GM12873 (cell line): ENCODE measurements around the gene RARB.

Source experiments
- TF ChIP-seq, protein P1 (sequence below): IDR thresholded peaks from 2 replicates; pipeline ENCODE4 v1.5.1; 2012; ENCODE audit warnings: low read depth, mild to moderate bottlenecking, moderate library complexity, low read length, control low read depth; ENCODE audit not compliant: insufficient read depth; ENCODE audit errors: missing control alignments

The RARB gene

DNA sequence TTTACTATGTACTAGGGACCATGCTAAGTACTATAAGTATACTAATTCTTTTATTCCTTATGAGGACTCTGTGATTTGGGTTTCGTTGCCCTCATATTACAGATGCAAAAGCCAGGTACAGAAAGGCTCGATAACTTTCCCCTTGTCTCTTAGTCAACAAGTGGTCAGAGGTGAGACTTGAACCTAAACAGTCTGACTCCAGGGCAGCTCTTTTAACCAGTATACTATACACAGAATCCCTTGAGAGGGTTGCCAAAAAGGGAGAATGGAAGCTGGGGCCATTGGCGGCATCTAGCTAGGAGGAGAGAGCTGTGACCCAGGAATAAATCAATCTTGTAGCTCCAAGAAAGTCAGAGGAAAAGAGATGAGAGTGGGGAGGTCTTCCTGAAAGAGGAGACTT, 144.3 kb downstream of the RARB start:
- TF ChIP-seq, protein P1, sequence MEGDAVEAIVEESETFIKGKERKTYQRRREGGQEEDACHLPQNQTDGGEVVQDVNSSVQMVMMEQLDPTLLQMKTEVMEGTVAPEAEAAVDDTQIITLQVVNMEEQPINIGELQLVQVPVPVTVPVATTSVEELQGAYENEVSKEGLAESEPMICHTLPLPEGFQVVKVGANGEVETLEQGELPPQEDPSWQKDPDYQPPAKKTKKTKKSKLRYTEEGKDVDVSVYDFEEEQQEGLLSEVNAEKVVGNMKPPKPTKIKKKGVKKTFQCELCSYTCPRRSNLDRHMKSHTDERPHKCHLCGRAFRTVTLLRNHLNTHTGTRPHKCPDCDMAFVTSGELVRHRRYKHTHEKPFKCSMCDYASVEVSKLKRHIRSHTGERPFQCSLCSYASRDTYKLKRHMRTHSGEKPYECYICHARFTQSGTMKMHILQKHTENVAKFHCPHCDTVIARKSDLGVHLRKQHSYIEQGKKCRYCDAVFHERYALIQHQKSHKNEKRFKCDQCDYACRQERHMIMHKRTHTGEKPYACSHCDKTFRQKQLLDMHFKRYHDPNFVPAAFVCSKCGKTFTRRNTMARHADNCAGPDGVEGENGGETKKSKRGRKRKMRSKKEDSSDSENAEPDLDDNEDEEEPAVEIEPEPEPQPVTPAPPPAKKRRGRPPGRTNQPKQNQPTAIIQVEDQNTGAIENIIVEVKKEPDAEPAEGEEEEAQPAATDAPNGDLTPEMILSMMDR: no peak

DNA sequence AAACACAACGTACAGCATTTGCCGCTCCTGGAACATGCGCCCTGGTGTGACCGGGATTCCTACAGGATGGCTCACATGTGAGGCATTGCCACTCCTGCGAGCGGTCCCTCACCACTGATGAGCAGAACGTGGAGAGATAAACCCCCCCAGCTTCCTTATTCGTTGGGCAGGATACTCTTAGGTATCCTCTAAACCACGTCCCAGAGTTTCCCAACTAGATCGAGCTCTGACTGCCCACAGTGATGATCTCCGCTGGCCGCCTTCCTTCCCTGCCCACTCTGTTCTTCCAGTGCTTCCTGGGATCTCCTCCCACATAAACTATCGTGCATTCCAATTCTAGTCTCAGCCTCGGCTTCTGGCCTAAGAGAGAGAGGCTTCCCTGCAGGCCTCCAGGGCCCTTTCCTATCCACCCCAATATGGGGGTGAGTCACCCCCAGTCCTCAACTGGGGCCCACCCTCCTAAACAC, 144.9 kb downstream of the RARB start:
- TF ChIP-seq, protein P1: no peak

DNA sequence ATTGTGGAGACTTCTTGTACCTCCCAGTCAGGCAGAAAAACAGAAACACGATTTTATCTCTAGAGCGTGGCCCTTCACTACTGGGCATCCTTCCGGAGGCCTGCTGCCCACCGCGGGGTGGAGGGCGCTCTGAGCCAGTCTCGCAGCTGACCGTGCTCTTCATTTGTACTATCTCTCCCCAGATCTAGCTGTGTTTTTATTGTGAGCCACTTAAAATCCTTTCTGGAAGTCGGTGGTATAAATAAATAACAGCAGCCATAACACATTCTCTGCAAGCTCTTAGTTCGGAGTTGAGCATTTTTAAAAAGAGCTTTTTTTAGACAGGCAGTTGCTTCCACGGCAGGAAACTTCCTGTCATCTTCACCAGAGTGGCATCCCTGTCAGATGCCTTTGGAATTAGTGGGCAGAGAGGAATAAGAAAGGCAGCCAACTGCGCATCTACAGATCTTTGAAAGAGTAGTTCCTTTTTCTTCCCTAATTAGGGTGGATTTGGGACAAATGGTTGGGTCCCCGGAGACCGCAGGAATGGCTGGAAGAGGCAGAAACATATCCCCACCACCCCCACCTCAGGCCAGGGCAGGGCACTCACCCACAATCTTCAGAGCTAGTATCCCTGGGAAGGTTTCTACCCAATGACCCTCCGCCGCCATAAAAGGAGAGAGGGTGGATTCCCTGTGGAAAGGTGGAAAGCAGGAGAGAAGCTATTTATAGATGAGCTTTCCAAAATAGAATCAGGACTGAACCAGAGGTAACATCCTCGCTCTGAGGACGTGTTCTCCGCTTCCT, 145.5 kb downstream of the RARB start:
- TF ChIP-seq, protein P1: no peak

DNA sequence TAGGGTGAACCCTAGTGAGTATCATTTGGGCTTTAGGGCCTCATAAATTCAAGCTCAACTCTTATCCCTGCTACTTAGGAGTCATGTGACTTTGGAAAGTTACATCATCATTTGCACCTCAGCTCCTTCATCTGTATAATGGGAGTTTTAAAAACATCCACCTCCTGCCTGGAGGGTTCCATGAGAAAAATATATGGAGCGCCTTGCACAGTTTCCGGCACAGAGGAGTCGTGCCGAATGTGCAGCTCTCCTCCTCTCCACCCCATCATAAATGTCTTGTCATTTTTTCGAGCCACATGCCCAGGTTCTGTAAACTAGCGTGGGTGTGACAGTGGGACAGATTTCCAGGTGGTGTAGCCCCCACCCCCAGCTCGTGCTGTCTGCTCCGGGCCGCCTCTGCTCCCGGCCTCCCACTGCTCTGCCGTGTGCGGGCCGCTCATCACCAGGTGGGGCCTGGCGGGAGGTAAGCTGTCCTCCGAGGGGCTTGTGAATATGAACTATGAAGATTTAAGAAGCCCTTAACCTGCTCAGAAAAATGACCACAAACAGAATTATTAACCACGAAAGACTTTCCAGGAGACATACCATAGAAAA, 146.2 kb downstream of the RARB start:
- TF ChIP-seq, protein P1: no peak

DNA sequence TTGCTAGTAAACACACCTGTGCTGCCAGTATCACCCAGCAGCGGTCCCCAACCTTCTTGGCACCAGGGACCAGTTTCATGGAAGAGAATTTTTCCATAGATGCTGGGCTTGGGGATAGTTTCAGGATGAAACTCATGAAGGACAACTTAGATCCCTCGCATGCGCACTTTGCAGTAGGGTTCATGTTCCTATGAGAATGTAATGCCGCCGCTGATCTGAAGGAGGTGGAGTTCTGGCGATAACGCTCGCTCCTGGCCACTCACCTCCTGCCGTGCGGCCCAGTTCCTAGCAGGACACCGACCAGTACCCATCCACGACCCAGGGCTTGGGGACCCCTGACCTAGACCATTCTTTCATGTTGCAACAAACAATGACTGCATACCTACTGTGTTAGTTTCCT, 146.9 kb downstream of the RARB start:
- TF ChIP-seq, protein P1: no peak

DNA sequence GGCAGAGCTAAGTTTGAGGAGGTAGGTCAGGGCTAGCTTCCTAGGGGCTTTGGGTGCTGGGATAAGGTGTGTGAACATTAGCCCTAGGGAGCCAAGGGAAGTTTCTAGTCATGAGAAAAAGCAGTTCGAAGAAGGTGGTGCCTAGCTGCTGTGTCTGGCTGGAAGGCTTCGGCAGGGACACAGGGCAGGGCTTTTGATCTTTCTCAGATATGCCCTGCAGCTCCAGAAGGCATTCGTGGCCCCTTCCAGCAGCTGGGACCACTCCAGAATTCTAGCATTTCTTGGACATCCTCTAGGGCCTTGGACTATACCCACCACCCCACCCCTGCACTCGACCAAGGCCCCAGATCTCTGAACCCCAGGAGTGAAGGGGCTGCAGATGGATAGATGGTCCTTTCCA, 148.1 kb downstream of the RARB start:
- TF ChIP-seq, protein P1: no peak

- TF ChIP-seq, protein P1: peak; percentile 15
Measured at GRCh38 chr3:25576831-25577454, 148.9 kb downstream of the RARB start.
